GM12878 (cell line): Measurements from ENCODE around the gene GLT8D1. TPM values are rescaled to one million over a fixed set of nuclear protein-coding genes. Genes with fewer than 3 reads are reported as not detected.
A peak's percentile ranks its signal among the peaks of the same experiment; 100 is the strongest.

Source experiments
- BCL11A ChIP-seq: IDR thresholded peaks from 2 replicates; pipeline ENCODE4 v1.6.1; 2011; ENCODE audit warnings: low read depth, low read length
- DPF2 ChIP-seq: fragments of 450-650 bp; IDR thresholded peaks from 2 replicates; pipeline ENCODE4 v1.6.1; 2017; ENCODE audit warnings: mild to moderate bottlenecking
- IKZF2 ChIP-seq, 2 experiments: fragments of 450-650 bp; IDR thresholded peaks; 2 replicates each; pipeline ENCODE4 v1.6.1; 2017; ENCODE audit warnings: mild to moderate bottlenecking in 2 of 2, moderate library complexity in 2 of 2
- KDM1A ChIP-seq: fragments of 200-600 bp; sonication (generic); IDR thresholded peaks from 2 replicates; pipeline ENCODE4 v1.6.1; 2016; ENCODE audit warnings: borderline replicate concordance
- MTA2 ChIP-seq: fragments of 450-650 bp; IDR thresholded peaks from 2 replicates; pipeline ENCODE4 v1.6.1; 2016; ENCODE audit warnings: low read depth, mild to moderate bottlenecking, moderate library complexity
- REST ChIP-seq: IDR thresholded peaks from 2 replicates; pipeline ENCODE4 v1.6.1; 2012; ENCODE audit warnings: mild to moderate bottlenecking, low read depth, low read length
- TAF1 ChIP-seq: IDR thresholded peaks from 2 replicates; pipeline ENCODE4 v1.6.1; 2011; ENCODE audit warnings: mild to moderate bottlenecking, low read depth, low read length, borderline replicate concordance
- WRNIP1 ChIP-seq: IDR thresholded peaks from 2 replicates; pipeline ENCODE4 v1.6.1; 2011; ENCODE audit warnings: low read depth, low read length, improper control_type of control experiment, borderline replicate concordance
- YY1 ChIP-seq: IDR thresholded peaks from 2 replicates; pipeline ENCODE4 v1.6.1; 2011; ENCODE audit warnings: low read depth, mild to moderate bottlenecking, low read length
- ZSCAN29 ChIP-seq: fragments of 450-650 bp; IDR thresholded peaks from 2 replicates; pipeline ENCODE4 v1.6.1; 2017; ENCODE audit warnings: mild to moderate bottlenecking, moderate library complexity
- polyA plus RNA-seq, 11 experiments: library from polyadenylated mRNA; depleted of rRNA in 4 of 11; unstranded in 6 of 11; stranded (reverse) in 5 of 11; fragments of >200 nt; fragmentation: Nextera tagmentation in 4 of 11; fragmentation: Illumina TruSeq in 1 of 11; extraction: Ambion mirVana in 4 of 11; extraction: Trizol in 1 of 11; gene quantifications; 1 replicate in 1 of 11; 2 replicates in 10 of 11; pipeline versions ENCODE4 v1.2.1 to v1.2.3, GENCODE V29; 2011 to 2016; ENCODE audit warnings: inconsistent platforms in 2 of 11, missing spikeins in 2 of 11, low read depth in 1 of 11
- total RNA-seq, 4 experiments: library from RNA; depleted of rRNA in 3 of 4; stranded (reverse); fragments of >200 nt in 3 of 4; fragmentation: Illumina TruSeq in 1 of 4; extraction: Trizol in 1 of 4; gene quantifications; 2 replicates each; pipeline versions ENCODE4 v1.2.1 to v1.2.3, GENCODE V29; 2013 to 2021

Gene GLT8D1
- total and polyA plus RNA-seq, 10 of the 15 experiments (the other 5 are each of a cell fraction or from before 2014, with no cell fraction given) = 25.3 to 73.4 (median 48.4) TPM

DNA sequence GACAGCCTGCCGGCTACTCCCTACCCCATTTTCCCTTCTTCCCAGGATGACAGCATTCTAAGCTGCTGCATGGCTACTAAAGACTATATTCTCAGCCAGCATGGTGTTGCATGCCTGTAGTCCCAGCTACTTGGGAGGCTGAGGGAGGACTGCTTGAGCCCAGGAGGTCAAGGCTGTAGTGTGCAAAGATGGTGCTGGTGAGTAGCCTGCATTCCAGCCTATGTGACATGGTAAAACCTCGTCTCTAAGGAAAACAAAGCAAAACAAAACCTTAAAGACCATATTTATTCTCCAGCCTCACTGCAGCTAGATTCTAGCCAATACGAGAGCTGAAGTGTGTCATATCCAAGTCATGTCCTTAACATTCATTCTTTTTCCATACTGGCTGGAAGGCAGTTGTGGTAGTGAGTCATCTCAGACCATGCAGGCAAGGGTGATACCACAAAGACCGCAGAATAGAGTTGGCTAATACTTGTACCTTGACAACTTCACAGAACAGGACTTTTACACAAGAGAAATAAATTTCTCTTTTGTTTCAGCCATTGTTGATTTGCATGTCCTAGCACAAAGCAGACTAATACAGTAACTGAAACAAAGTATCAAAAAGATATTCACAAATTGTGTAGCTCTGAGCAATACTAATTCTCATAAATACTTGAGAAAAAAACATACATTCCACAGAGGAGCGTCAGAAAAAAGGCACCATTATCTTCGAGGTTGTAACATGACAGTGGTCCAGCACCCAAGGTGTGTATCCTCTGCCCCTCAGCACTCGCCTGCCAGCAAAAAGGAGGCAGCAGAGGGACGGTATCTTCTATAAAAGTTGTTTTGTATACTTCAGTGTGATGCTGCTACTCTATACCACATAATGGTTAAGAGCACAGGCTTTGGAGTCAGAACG lies 34.7 kb downstream of the GLT8D1 start (continued):
- no peak for TF ChIP-seq REST
- no peak for TF ChIP-seq TAF1
- TF ChIP-seq WRNIP1 = no peak
- peak; percentile 85 for TF ChIP-seq DPF2
- TF ChIP-seq MTA2 = peak; percentile 69
- TF ChIP-seq KDM1A = no peak
- TF ChIP-seq YY1 = no peak
- peak; percentile 68; the same call in 1 of the 2 replicates for TF ChIP-seq BCL11A
- TF ChIP-seq ZSCAN29 = no peak
- TF ChIP-seq IKZF2 (IDR thresholded peaks at IDR 0.05) = peak; percentile 95 to 97
